ENCODE results near the gene ZNF670.

ZNF670 gene

GRCh38 chr1:247084771-247085170, 6.2 kb upstream of the ZNF670 start:
- Histone ChIP-seq H3K4me1 (no peaks in the 10 kb centered on the region), H3K4me3 (ENCODE audit: low read depth, low read length) (no peak overlapping the region), H3K27me3 (no peaks in the 10 kb centered on the region), H3K9me3 (no peaks in the 10 kb centered on the region; the same call in none of the 2 replicates), H3K36me3 (no peaks in the 10 kb centered on the region)
- TF ChIP-seq, protein P1, sequence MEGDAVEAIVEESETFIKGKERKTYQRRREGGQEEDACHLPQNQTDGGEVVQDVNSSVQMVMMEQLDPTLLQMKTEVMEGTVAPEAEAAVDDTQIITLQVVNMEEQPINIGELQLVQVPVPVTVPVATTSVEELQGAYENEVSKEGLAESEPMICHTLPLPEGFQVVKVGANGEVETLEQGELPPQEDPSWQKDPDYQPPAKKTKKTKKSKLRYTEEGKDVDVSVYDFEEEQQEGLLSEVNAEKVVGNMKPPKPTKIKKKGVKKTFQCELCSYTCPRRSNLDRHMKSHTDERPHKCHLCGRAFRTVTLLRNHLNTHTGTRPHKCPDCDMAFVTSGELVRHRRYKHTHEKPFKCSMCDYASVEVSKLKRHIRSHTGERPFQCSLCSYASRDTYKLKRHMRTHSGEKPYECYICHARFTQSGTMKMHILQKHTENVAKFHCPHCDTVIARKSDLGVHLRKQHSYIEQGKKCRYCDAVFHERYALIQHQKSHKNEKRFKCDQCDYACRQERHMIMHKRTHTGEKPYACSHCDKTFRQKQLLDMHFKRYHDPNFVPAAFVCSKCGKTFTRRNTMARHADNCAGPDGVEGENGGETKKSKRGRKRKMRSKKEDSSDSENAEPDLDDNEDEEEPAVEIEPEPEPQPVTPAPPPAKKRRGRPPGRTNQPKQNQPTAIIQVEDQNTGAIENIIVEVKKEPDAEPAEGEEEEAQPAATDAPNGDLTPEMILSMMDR (IDR thresholded peaks at IDR 0.05; ENCODE audit: low read depth, low read length): no peak
- no peak for DNase-seq

GRCh38 chr1:247079141-247079874, 697 bp upstream of the ZNF670 start:
- Histone ChIP-seq H3K4me3 (ENCODE audit: low read depth, low read length) (peak overlapping the region; percentile 99), H3K9me3 (no peaks in the 10 kb centered on the region), H3K36me3 (no peaks in the 10 kb centered on the region), H3K4me1 (no peaks in the 10 kb centered on the region), H3K27me3 (no peaks in the 10 kb centered on the region)
- DNase-seq: no peak
- TF ChIP-seq, protein P1 (IDR thresholded peaks at IDR 0.05; ENCODE audit: low read depth, low read length): no peak

- H3K27me3 ChIP-seq: no peaks in the 10 kb centered on the region
- peak overlapping the region; percentile 99 for H3K4me3 ChIP-seq (ENCODE audit: low read depth, low read length)
- TF ChIP-seq, protein P1 (IDR thresholded peaks at IDR 0.05; ENCODE audit: low read depth, low read length): no peak
- DNase-seq: no peak
- H3K36me3 ChIP-seq: no peaks in the 10 kb centered on the region
- H3K9me3 ChIP-seq: no peaks in the 10 kb centered on the region
- H3K4me1 ChIP-seq: no peaks in the 10 kb centered on the region
Measured at GRCh38 chr1:247077876-247078257, 744 bp downstream of the ZNF670 start.

- Histone ChIP-seq H3K4me1 (no peaks in the 10 kb centered on the region), H3K36me3 (no peaks in the 10 kb centered on the region), H3K4me3 (ENCODE audit: low read depth, low read length) (peak overlapping the region; percentile 99), H3K27me3 (no peaks in the 10 kb centered on the region), H3K9me3 (no peaks in the 10 kb centered on the region)
- TF ChIP-seq, protein P1 (IDR thresholded peaks at IDR 0.05; ENCODE audit: low read depth, low read length): 0 out of 2 replicates have a peak, but pooled peaks have one; percentile 5
- DNase-seq: no peak
Measured at GRCh38 chr1:247077213-247077612, 1.4 kb downstream of the ZNF670 start.

- H3K36me3 ChIP-seq: no peaks in the 10 kb centered on the region
- TF ChIP-seq, protein P1 (IDR thresholded peaks at IDR 0.05; ENCODE audit: low read depth, low read length): no peak
- no peak for DNase-seq
- no peaks in the 10 kb centered on the region for H3K4me1 ChIP-seq
- H3K9me3 ChIP-seq: no peaks in the 10 kb centered on the region; the same call in 1 of the 2 replicates
- no peak overlapping the region for H3K4me3 ChIP-seq (ENCODE audit: low read depth, low read length)
- H3K27me3 ChIP-seq: no peaks in the 10 kb centered on the region
Measured at GRCh38 chr1:247070645-247071044, 8.0 kb downstream of the ZNF670 start.

GRCh38 chr1:247064304-247064703, 14.3 kb downstream of the ZNF670 start:
- Histone ChIP-seq H3K27me3 (no peaks in the 10 kb centered on the region), H3K9me3 (no peaks in the 10 kb centered on the region; the same call in 1 of the 2 replicates), H3K36me3 (no peaks in the 10 kb centered on the region), H3K4me3 (ENCODE audit: low read depth, low read length) (no peak overlapping the region), H3K4me1 (no peaks in the 10 kb centered on the region)
- DNase-seq: no peak
- TF ChIP-seq, protein P1 (IDR thresholded peaks at IDR 0.05; ENCODE audit: low read depth, low read length): no peak

Data from BE2C (cell line).